AG04449 (cell line): ENCODE data around the gene GRAMD4.

Source experiments
- CTCF ChIA-PET: fragments of 350-600 bp; formaldehyde crosslinking; extraction: SDS; loops from one replicate; lab custom pipeline; 2021; ENCODE audit warnings: antibody characterized with exemption; lab: Yijun Ruan, JAX
- POLR2A ChIA-PET: fragments of 400-600, 350-600 bp; formaldehyde crosslinking; extraction: SDS; loops from one replicate; lab custom pipeline; 2020; ENCODE audit warnings: antibody characterized with exemption, inconsistent platforms; lab: Yijun Ruan, JAX
- DNase-seq: peaks from one replicate; pipeline ENCODE4 v3.0.0-alpha.2; 2010; ENCODE audit warnings: low read depth, low spot score
- H3K4me3 ChIP-seq: 2 replicates; pipeline ENCODE4 v1.5.1; 2011; ENCODE audit warnings: low read depth, mild to moderate bottlenecking, control low read depth, low read length
- CTCF ChIP-seq: IDR thresholded peaks from one replicate; pipeline ENCODE4 v1.5.1; 2011; ENCODE audit warnings: mild to moderate bottlenecking, moderate library complexity, low read length, control low read depth, inconsistent platforms; ENCODE audit not compliant: insufficient read depth; ENCODE audit errors: missing control alignments

The GRAMD4 gene

GRCh38 chr22:46590334-46590733, 29.9 kb upstream of the GRAMD4 start:
- CTCF ChIA-PET: interaction anchor here (1.2 to 1.4 kb wide), 2 partner anchors 9 to 26 kb away, joined by 4 to 5 read pairs; no protein-coding TSS in a partner anchor
- DNase-seq: no peak
- POLR2A ChIA-PET: interaction anchor here (0.6 kb wide), 1 partner anchor 173 kb away, joined by 3 read pairs; no protein-coding TSS in a partner anchor
- H3K4me3 ChIP-seq: no peak overlapping the region
- no peak for TF ChIP-seq CTCF

- H3K4me3 ChIP-seq: peak overlapping the region; percentile 42
- ChIA-PET CTCF (no interaction called here), POLR2A (no interaction called here)
- DNase-seq: no peak
- TF ChIP-seq CTCF: no peak
Measured at GRCh38 chr22:46591930-46592329, 28.3 kb upstream of the GRAMD4 start.

- ChIA-PET CTCF (no interaction called here), POLR2A (interaction anchor here (0.7 kb wide), 1 partner anchor 45 kb away, joined by 3 read pairs; no protein-coding TSS in a partner anchor)
- peak overlapping the region; percentile 42 for H3K4me3 ChIP-seq
- TF ChIP-seq CTCF: no peak
- DNase-seq: no peak
Measured at GRCh38 chr22:46592390-46592872, 27.8 kb upstream of the GRAMD4 start.

- CTCF ChIA-PET: interaction anchor here (0.8 kb wide), 1 partner anchor 234 kb away, joined by 3 read pairs; no protein-coding TSS in a partner anchor
- POLR2A ChIA-PET: no interaction called here
- no peak for DNase-seq
- no peak overlapping the region for H3K4me3 ChIP-seq
- no peak for TF ChIP-seq CTCF
Measured at GRCh38 chr22:46593211-46593681, 26.9 kb upstream of the GRAMD4 start.

GRCh38 chr22:46593996-46594946, 25.9 kb upstream of the GRAMD4 start:
- CTCF ChIA-PET: interaction anchor here (0.8 kb wide), 1 partner anchor 235 kb away, joined by 3 read pairs; no protein-coding TSS in a partner anchor
- no peak overlapping the region for H3K4me3 ChIP-seq
- no peak for TF ChIP-seq CTCF
- no peak for DNase-seq
- POLR2A ChIA-PET: no interaction called here

GRCh38 chr22:46594947-46595298, 25.3 kb upstream of the GRAMD4 start:
- H3K4me3 ChIP-seq: no peak overlapping the region
- ChIA-PET CTCF (no interaction called here), POLR2A (no interaction called here)
- TF ChIP-seq CTCF: no peak
- no peak for DNase-seq
